Measurements from ENCODE around the gene PCDHGA11. TPM values are rescaled to one million over a fixed set of nuclear protein-coding genes. Genes with fewer than 3 reads are reported as not detected.
"Not testable (repeated sequence)": the region's sequence is repeated elsewhere in the genome, so short reads cannot be mapped to it uniquely, and the experiment has no call there.

The PCDHGA11 gene
- total RNA-seq, 2 experiments from 2014 or later, result 0.07 TPM; not detected in 1

DNA sequence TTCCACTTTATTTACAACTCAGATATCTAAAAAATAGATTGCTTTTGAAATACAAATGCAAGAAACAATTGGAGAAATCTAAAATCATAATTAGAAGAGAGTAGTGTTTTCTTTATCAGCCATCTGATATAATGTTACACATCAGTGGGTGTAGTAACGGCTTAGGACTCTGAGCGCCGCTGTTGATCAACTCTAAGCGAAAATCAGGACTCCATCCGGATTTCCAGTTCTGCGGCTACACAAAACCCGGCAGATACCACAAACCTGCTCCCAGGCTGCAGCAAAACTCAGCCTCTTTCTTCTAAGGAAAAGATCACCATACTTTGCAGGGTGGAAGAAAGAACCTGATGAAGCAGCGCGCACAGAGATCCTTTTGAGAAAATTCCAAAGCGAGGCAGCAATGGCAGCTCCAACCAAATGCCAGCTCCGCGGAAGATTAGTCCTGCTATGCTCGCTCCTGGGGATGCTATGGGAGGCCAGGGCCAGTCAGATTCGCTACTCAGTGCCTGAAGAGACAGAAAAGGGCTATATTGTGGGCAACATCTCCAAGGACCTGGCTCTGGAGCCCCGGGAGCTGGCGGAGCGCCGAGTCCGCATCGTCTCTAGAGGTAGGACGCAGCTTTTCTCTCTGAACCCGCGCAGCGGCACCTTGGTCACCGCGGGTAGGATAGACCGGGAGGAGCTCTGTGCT lies 18.2 kb upstream of the PCDHGA11 start, which contains the start of gene PCDHGA9:
PCDHGA9 (plus strand) TSS at position 226 of the 691 bp plus-strand sequence; CDS start at position 401, 175 bp downstream.
- no peak for ATAC-seq
- H3K4me1 Mint-ChIP-seq, result no peaks in the 10 kb centered on the region
- POLR2A ChIA-PET, result no interaction called here
- peak; percentile 46 for DNase-seq
- peaks cover 11% of the 10 kb centered on the region for H3K36me3 Mint-ChIP-seq (ENCODE audit: low read depth)
- intact Hi-C loops (cut with DNase I, micrococcal nuclease), result loop anchor here in 1 of 2 experiments (10.0 kb wide), 1 partner anchor 528 kb away; the partner anchor contains the start of gene PCDHA12
- no peak within 1 kb of the TSS for H3K4me3 Mint-ChIP-seq
- H3K9me3 Mint-ChIP-seq (ENCODE audit: low read depth), result peaks cover 10% of the 10 kb centered on the region
- CTCF ChIA-PET, result interaction anchor here (0.6 to 1.5 kb wide), 12 partner anchors 10 to 956 kb away, joined by 3 to 15 read pairs (median 4); partner anchors contain the start of genes PCDHGA10, PCDHGA11 and PCDHGB7
- no peak within 1 kb of the TSS for H3K27ac Mint-ChIP-seq
- peaks cover 56% of the 10 kb centered on the region for H3K27me3 Mint-ChIP-seq

DNA sequence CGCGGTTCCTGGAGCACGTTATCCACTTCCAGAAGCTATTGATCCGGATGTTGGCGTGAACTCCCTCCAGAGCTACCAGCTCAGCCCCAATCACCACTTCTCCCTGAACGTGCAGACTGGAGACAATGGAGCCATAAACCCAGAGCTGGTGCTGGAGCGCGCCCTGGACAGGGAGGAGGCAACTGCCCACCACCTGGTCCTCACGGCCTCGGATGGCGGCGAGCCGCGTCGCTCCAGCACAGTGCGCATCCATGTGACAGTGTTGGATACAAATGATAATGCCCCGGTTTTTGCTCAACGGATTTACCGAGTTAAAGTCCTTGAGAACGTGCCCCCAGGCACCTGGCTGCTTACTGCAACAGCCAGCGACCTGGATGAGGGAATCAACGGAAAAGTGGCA lies 17.5 kb upstream of the PCDHGA11 start:
- Mint-ChIP-seq H3K4me3 (no peak overlapping the region), H3K27me3 (peaks cover 62% of the 10 kb centered on the region), H3K36me3 (ENCODE audit: low read depth) (peaks cover 13% of the 10 kb centered on the region), H3K27ac (no peak overlapping the region), H3K4me1 (no peaks in the 10 kb centered on the region), H3K9me3 (ENCODE audit: low read depth) (peaks cover 12% of the 10 kb centered on the region)
- intact Hi-C loops (cut with DNase I, micrococcal nuclease), result loop anchor here in 1 of 2 experiments (10.0 kb wide), 1 partner anchor 529 kb away; the partner anchor contains the start of gene PCDHA12
- DNase-seq (no peak), ATAC-seq (no peak)
- CTCF ChIA-PET, result interaction anchor here (0.6 to 1.5 kb wide), 12 partner anchors 10 to 207 kb away, joined by 3 to 15 read pairs (median 4); partner anchors contain the start of genes PCDHGA10, PCDHGA11 and PCDHGB7
- POLR2A ChIA-PET, result no interaction called here

DNA sequence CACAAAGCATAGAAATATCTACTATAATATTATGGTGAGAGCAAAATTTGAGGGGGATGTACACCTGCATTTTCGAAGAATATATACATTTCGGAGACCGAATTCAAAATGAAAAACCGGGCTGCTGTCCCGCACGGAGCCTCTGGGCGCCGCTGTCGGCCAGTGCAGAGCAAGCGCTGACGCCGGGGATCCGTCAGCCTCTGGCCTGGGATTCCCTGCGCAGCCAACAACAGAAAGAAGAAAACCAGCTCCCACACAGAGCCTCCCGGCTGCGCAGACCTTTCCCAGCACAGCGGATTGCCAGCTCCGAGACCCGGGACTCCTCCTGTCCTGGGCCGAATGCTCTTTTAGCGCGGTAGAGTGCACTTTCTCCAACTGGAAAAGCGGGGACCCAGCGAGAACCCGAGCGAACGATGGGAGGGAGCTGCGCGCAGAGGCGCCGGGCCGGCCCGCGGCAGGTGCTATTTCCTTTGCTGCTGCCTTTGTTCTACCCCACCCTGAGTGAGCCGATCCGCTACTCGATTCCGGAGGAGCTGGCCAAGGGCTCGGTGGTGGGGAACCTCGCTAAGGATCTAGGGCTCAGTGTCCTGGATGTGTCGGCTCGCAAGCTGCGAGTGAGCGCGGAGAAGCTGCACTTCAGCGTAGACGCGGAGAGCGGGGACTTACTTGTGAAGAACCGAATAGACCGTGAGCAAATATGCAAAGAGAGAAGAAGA lies 12.9 kb upstream of the PCDHGA11 start, which contains the start of gene PCDHGB6:
PCDHGB6 (plus strand) TSS at position 232 of the 716 bp plus-strand sequence; CDS start at position 414, 182 bp downstream.
- POLR2A ChIA-PET, H3K27ac Mint-ChIP-seq, H3K4me1 Mint-ChIP-seq: not testable (repeated sequence)
- DNase-seq, result peak; percentile 74
- peaks cover 16% of the 10 kb centered on the region for H3K36me3 Mint-ChIP-seq (ENCODE audit: low read depth)
- ATAC-seq, result peak; percentile 80
- CTCF ChIA-PET, result interaction anchor here (1.0 to 3.9 kb wide), 17 partner anchors 9 to 226 kb away, joined by 3 to 23 read pairs (median 4); partner anchors contain the start of genes DIAPH1, PCDHGA1, PCDHGA11 and PCDHGA12
- intact Hi-C loops (cut with DNase I, micrococcal nuclease), result loop anchor here (5.0 to 10.0 kb wide), 2 partner anchors 36 to 533 kb away; partner anchors contain the start of genes PCDHGA6 (in 2 of the 2), PCDHGB3 (in 2 of the 2) and PCDHA12 (in 1 of the 2)
- peak within 1 kb of the TSS; percentile 48 for H3K4me3 Mint-ChIP-seq
- peaks cover 19% of the 10 kb centered on the region for H3K9me3 Mint-ChIP-seq (ENCODE audit: low read depth)
- peaks cover 60% of the 10 kb centered on the region for H3K27me3 Mint-ChIP-seq

DNA sequence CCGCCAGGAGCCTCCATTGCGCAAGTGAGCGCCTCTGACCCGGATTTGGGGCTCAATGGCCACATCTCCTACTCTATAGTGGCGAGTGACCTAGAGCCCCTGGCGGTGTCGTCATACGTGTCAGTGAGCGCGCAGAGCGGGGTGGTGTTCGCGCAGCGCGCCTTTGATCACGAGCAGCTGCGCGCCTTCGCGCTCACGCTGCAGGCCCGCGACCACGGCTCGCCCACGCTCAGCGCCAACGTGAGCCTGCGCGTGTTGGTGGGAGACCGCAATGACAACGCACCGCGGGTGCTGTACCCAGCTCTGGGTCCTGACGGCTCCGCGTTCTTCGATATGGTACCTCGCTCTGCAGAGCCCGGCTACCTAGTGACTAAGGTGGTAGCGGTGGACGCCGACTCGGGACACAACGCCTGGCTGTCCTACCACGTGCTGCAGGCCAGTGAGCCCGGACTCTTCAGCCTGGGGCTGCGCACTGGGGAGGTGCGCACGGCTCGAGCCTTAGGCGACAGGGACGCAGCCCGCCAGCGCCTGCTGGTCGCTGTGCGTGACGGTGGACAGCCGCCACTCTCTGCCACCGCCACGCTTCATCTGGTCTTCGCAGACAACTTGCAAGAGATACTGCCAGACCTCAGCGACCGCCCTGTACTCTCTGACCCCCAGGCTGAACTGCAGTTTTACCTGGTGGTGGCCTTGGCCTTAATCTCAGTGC lies 11.1 kb upstream of the PCDHGA11 start:
- CTCF ChIA-PET, result interaction anchor here (0.7 kb wide), 1 partner anchor 71 kb away, joined by 3 read pairs; no protein-coding TSS in a partner anchor
- no peak overlapping the region for H3K4me3 Mint-ChIP-seq
- peaks cover 19% of the 10 kb centered on the region for H3K9me3 Mint-ChIP-seq (ENCODE audit: low read depth)
- POLR2A ChIA-PET, result no interaction called here
- peaks cover 16% of the 10 kb centered on the region for H3K36me3 Mint-ChIP-seq (ENCODE audit: low read depth)
- ATAC-seq, result no peak
- peaks cover 8% of the 10 kb centered on the region for H3K4me1 Mint-ChIP-seq
- H3K27me3 Mint-ChIP-seq, result peaks cover 63% of the 10 kb centered on the region
- no peak overlapping the region for H3K27ac Mint-ChIP-seq
- DNase-seq, result no peak
- intact Hi-C loops (cut with DNase I, micrococcal nuclease), result loop anchor here (5.0 to 10.0 kb wide), 2 partner anchors 37 to 535 kb away; partner anchors contain the start of genes PCDHGA6 (in 2 of the 2), PCDHGB3 (in 2 of the 2) and PCDHA12 (in 1 of the 2)

DNA sequence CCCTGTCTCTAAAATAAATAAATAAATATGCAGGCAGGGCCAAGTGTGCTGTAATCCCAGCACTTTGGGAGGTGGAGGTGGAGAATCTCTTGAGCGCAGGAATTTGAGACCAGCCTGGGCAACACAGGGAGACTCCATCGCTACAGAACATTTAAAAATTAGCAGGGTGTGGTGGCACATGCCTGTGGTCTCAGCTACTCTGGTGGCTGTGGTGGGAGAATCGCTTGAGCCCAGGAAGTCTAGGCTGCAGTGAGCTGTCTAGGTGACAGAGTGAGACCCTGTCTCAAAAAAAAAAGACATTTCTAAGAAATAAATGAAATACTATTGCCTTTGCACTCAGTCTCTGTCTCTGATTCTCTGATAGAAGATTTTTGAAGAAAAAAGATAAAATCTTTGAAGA lies 9.3 kb upstream of the PCDHGA11 start:
- Mint-ChIP-seq H3K27me3 (peaks cover 62% of the 10 kb centered on the region), H3K4me3 (no peak overlapping the region), H3K27ac (no peak overlapping the region), H3K4me1 (peaks cover 8% of the 10 kb centered on the region), H3K36me3 (ENCODE audit: low read depth) (peaks cover 21% of the 10 kb centered on the region), H3K9me3 (ENCODE audit: low read depth) (peaks cover 16% of the 10 kb centered on the region)
- no peak for DNase-seq
- ChIA-PET POLR2A (no interaction called here), CTCF (interaction anchor here (1.8 to 3.8 kb wide), 3 partner anchors 10 to 198 kb away, joined by 5 to 23 read pairs (median 19); partner anchors contain the start of genes PCDHB13 and PCDHGA11)
- intact Hi-C loops (cut with DNase I, micrococcal nuclease), result no loop called here
- ATAC-seq, result no peak

DNA sequence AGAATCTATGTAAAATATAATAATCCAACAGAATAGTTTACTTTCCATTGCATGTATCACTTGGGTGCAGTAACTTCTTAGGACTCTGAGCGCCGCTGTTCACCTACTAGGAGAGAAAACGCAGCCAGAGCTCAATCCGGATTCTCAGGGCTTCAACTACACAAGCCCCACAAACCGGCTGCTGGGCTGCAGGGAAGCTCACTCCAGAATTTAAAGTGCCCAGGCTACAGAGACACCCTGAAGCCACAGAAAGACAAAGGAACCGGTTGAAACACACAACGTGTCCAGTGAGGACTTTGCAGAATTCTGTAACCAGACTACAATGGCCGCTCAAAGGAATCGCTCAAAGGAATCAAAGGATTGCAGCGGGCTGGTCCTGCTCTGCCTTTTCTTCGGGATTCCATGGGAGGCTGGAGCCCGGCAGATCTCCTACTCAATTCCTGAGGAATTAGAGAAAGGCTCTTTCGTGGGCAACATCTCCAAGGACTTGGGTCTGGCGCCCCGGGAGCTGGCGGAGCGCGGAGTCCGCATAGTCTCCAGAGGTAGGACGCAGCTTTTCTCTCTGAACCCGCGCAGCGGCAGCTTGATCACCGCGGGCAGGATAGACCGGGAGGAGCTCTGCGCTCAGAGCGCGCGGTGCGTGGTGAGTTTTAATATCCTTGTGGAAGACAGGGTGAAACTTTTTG lies 7.9 kb upstream of the PCDHGA11 start, which contains the start of gene PCDHGA10:
PCDHGA10 (plus strand) TSS at position 134 of the 686 bp plus-strand sequence; CDS start at position 323, 189 bp downstream.
- Mint-ChIP-seq H3K4me1 (peaks cover 10% of the 10 kb centered on the region), H3K36me3 (ENCODE audit: low read depth) (peaks cover 23% of the 10 kb centered on the region), H3K27ac (no peak within 1 kb of the TSS), H3K9me3 (ENCODE audit: low read depth) (peaks cover 15% of the 10 kb centered on the region), H3K27me3 (peaks cover 63% of the 10 kb centered on the region), H3K4me3 (peak within 1 kb of the TSS; percentile 62)
- ATAC-seq (peak; percentile 76), DNase-seq (peak; percentile 74)
- ChIA-PET CTCF (interaction anchor here (0.6 to 3.8 kb wide), 33 partner anchors 8 to 200 kb away, joined by 3 to 46 read pairs (median 6); partner anchors contain the start of genes PCDHB13, PCDHGA11, PCDHGA12 and PCDHGA3), POLR2A (no interaction called here)
- intact Hi-C loops (cut with DNase I, micrococcal nuclease), result loop anchor here (1.0 to 2.0 kb wide), 5 partner anchors 99 to 152 kb away; no protein-coding TSS in a partner anchor

DNA sequence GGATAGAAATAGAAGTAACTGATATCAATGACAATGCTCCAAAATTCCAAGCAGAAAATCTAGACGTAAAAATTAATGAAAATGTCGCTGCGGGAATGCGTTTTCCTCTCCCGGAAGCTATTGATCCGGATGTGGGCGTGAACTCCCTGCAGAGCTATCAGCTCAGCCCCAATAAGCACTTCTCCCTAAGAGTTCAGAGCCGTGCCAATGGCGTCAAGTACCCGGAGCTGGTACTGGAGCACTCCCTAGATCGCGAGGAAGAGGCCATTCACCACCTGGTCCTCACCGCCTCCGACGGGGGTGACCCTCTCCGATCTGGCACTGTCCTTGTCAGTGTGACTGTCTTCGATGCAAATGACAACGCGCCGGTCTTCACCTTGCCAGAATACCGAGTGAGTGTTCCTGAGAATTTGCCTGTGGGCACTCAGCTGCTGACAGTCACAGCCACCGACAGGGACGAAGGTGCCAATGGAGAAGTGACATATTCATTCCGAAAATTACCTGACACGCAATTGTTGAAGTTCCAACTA lies 7.2 kb upstream of the PCDHGA11 start:
- Mint-ChIP-seq H3K36me3 (ENCODE audit: low read depth) (peaks cover 28% of the 10 kb centered on the region), H3K27ac (no peak overlapping the region), H3K4me3 (peak overlapping the region; percentile 62), H3K4me1 (peaks cover 10% of the 10 kb centered on the region), H3K27me3 (peaks cover 65% of the 10 kb centered on the region), H3K9me3 (ENCODE audit: low read depth) (peaks cover 19% of the 10 kb centered on the region)
- intact Hi-C loops (cut with DNase I, micrococcal nuclease), result loop anchor here (1.0 to 2.0 kb wide), 5 partner anchors 99 to 151 kb away; no protein-coding TSS in a partner anchor
- CTCF ChIA-PET, result interaction anchor here (0.7 to 3.8 kb wide), 31 partner anchors 8 to 200 kb away, joined by 3 to 46 read pairs (median 6); partner anchors contain the start of genes PCDHB13, PCDHGA11, PCDHGA12 and PCDHGA3
- POLR2A ChIA-PET, result no interaction called here
- DNase-seq (no peak), ATAC-seq (no peak)

DNA sequence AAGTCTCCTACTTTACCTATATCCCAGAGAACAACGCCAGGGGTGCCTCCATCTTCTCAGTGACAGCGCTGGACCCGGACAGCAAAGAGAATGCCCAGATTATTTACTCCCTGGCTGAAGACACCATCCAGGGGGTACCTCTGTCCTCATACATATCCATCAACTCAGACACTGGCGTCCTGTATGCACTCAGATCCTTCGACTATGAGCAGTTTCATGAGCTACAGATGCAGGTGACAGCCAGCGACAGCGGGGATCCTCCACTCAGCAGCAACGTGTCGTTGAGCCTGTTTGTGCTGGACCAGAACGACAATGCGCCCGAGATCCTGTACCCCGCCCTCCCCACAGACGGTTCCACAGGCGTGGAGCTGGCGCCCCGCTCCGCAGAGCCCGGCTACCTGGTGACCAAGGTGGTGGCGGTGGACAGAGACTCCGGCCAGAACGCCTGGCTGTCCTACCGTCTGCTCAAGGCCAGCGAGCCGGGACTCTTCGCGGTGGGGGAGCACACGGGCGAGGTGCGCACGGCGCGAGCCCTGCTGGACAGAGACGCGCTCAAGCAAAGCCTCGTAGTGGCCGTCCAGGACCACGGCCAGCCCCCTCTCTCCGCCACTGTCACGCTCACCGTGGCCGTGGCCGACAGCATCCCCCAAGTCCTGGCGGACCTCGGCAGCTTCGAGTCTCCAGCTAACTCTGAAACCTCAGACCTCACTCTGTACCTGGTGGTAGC lies 6.1 kb upstream of the PCDHGA11 start:
- POLR2A ChIA-PET; DNase-seq; H3K4me1 Mint-ChIP-seq; ATAC-seq; intact Hi-C loops (cut with DNase I, micrococcal nuclease); H3K27ac Mint-ChIP-seq; H3K4me3 Mint-ChIP-seq: not testable (repeated sequence)
- peaks cover 29% of the 10 kb centered on the region for H3K36me3 Mint-ChIP-seq (ENCODE audit: low read depth)
- peaks cover 17% of the 10 kb centered on the region for H3K9me3 Mint-ChIP-seq (ENCODE audit: low read depth)
- H3K27me3 Mint-ChIP-seq, result peaks cover 64% of the 10 kb centered on the region
- CTCF ChIA-PET, result interaction anchor here (0.8 to 3.4 kb wide), 5 partner anchors 16 to 143 kb away, joined by 3 to 46 read pairs (median 23); partner anchors contain the start of gene PCDHGA12

DNA sequence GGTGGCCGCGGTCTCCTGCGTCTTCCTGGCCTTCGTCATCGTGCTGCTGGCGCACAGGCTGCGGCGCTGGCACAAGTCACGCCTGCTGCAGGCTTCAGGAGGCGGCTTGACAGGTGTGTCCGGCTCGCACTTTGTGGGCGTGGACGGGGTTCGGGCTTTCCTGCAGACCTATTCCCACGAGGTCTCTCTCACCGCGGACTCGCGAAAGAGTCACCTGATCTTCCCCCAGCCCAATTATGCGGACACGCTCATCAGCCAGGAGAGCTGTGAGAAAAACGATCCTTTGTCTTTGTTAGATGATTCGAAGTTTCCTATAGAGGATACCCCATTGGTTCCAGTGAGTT lies 5.6 kb upstream of the PCDHGA11 start:
- DNase-seq; POLR2A ChIA-PET; ATAC-seq; H3K4me1 Mint-ChIP-seq; intact Hi-C loops (cut with DNase I, micrococcal nuclease); H3K27ac Mint-ChIP-seq; H3K4me3 Mint-ChIP-seq: not testable (repeated sequence)
- Mint-ChIP-seq H3K9me3 (ENCODE audit: low read depth) (peaks cover 19% of the 10 kb centered on the region), H3K36me3 (ENCODE audit: low read depth) (peaks cover 30% of the 10 kb centered on the region), H3K27me3 (peaks cover 67% of the 10 kb centered on the region)
- CTCF ChIA-PET, result interaction anchor here (1.6 to 3.4 kb wide), 3 partner anchors 12 to 77 kb away, joined by 4 to 23 read pairs (median 10); partner anchors contain the start of genes PCDHGA12, PCDHGA2 and PCDHGA9

Measured in activated CD4-positive, alpha-beta T cell treated with anti-CD3 and anti-CD28 coated beads for 36 hours (primary cell).